K562 (cell line): ENCODE data around the gene SELENOI.
"Not testable (repeated sequence)": the region's sequence is repeated elsewhere in the genome, so short reads cannot be mapped to it uniquely, and the experiment has no call there.

Experiments used
- CEBPB ChIP-seq: fragments of 450-650 bp; IDR thresholded peaks from 2 replicates; pipeline ENCODE4 v1.6.1; 2016; ENCODE audit warnings: missing genetic modification characterization, missing compliant biosample characterization
- CTCF ChIP-seq, 3 experiments: IDR thresholded peaks in 2 of 3; conservative IDR thresholded peaks in 1 of 3; 2 replicates each; pipeline ENCODE4 v1.5.1; 2011 to 2012; ENCODE audit warnings: low read length in 3 of 3, mild to moderate bottlenecking in 3 of 3, control low read depth in 2 of 3, improper control_type of control experiment in 1 of 3, inconsistent platforms in 1 of 3, low read depth in 1 of 3, mixed read lengths in 1 of 3, moderate library complexity in 1 of 3; ENCODE audit not compliant: insufficient read depth in 2 of 3
- E2F4 ChIP-seq: sonication (generic); formaldehyde crosslinking; IDR thresholded peaks from 2 replicates; pipeline ENCODE4 v1.8.0; 2022; ENCODE audit warnings: mild to moderate bottlenecking, low read depth, missing genetic modification reagents
- EGR1 ChIP-seq: fragments of 450-650 bp; conservative IDR thresholded peaks from 2 replicates; pipeline ENCODE4 v1.6.1; 2017; ENCODE audit warnings: mild to moderate bottlenecking
- HES1 ChIP-seq: fragments of 450-650 bp; IDR thresholded peaks from 2 replicates; pipeline ENCODE4 v1.6.1; 2016; ENCODE audit warnings: low read depth, mild to moderate bottlenecking, moderate library complexity
- POLR2A ChIP-seq: fragments of 450-650 bp; conservative IDR thresholded peaks from 2 replicates; pipeline ENCODE4 v1.6.1; 2016
- RCOR1 ChIP-seq, 2 experiments: IDR thresholded peaks; 2 replicates each; pipeline ENCODE4 v1.6.1; 2012; ENCODE audit warnings: low read depth in 2 of 2, low read length in 2 of 2, borderline replicate concordance in 1 of 2, improper control_type of control experiment in 1 of 2
- SP1 ChIP-seq: sonication (generic); formaldehyde crosslinking; IDR thresholded peaks from 2 replicates; pipeline ENCODE4 v1.8.1; 2022; ENCODE audit warnings: mild to moderate bottlenecking, missing genetic modification reagents

GRCh38 chr2:26329083-26329482 lies 16.9 kb upstream of the SELENOI start:
- not testable (repeated sequence) for TF ChIP-seq RCOR1 (IDR thresholded peaks at IDR 0.05; ENCODE audit: borderline replicate concordance in 1 of 2, low read depth in 2 of 2, low read length in 2 of 2); HES1; CTCF (IDR thresholded peaks at IDR 0.05 in 2 of 3, conservative IDR thresholded peaks at IDR 0.05 in 1 of 3; ENCODE audit: insufficient read depth in 2 of 3, low read depth in 1 of 3, low read length in 3 of 3); EGR1; SP1 (CRISPR knock-in tag); E2F4; CEBPB; POLR2A
